GM18508 (cell line): ENCODE results near the gene SMURF2.
"Not testable (repeated sequence)": the region's sequence is repeated elsewhere in the genome, so short reads cannot be mapped to it uniquely, and the experiment has no call there.

Experiments
- ATAC-seq: cut with Tn5 transposase; IDR thresholded peaks from one replicate; pipeline ENCODE4 v1.9.1; 2021; ENCODE audit warnings: moderate number of reproducible peaks; ENCODE audit not compliant: insufficient read depth, unreplicated experiment

SMURF2 gene

GRCh38 chr17:64634218-64634617 lies 27.9 kb downstream of the SMURF2 start:
- ATAC-seq: no peak

- ATAC-seq: no peak
These were observed 29.5 kb downstream of the SMURF2 start for GRCh38 chr17:64632606-64633005.

GRCh38 chr17:64632194-64632593 lies 29.9 kb downstream of the SMURF2 start:
- no peak for ATAC-seq

GRCh38 chr17:64630309-64631223 lies 31.5 kb downstream of the SMURF2 start:
- no peak for ATAC-seq

GRCh38 chr17:64628641-64629040 lies 33.5 kb downstream of the SMURF2 start:
- no peak for ATAC-seq

GRCh38 chr17:64627797-64628196 lies 34.3 kb downstream of the SMURF2 start:
- no peak for ATAC-seq

- ATAC-seq: no peak
These were observed 35.3 kb downstream of the SMURF2 start for GRCh38 chr17:64626827-64627226.

GRCh38 chr17:64625541-64625940 lies 36.6 kb downstream of the SMURF2 start:
- ATAC-seq: no peak

GRCh38 chr17:64622931-64623654 lies 39.0 kb downstream of the SMURF2 start:
- no peak for ATAC-seq

- ATAC-seq: no peak
These were observed 40.3 kb downstream of the SMURF2 start for GRCh38 chr17:64621772-64622171.

GRCh38 chr17:64618848-64619247 lies 43.3 kb downstream of the SMURF2 start:
- no peak for ATAC-seq

- no peak for ATAC-seq
These were observed 44.9 kb downstream of the SMURF2 start for GRCh38 chr17:64617125-64617780.

- no peak for ATAC-seq
These were observed 47.0 kb downstream of the SMURF2 start for GRCh38 chr17:64615028-64615677.

- no peak for ATAC-seq
These were observed 47.7 kb downstream of the SMURF2 start for GRCh38 chr17:64614266-64615027.

- ATAC-seq: no peak
These were observed 50.7 kb downstream of the SMURF2 start for GRCh38 chr17:64611369-64611768.

GRCh38 chr17:64610244-64610643 lies 51.9 kb downstream of the SMURF2 start:
- not testable (repeated sequence) for ATAC-seq

GRCh38 chr17:64608571-64608981 lies 53.5 kb downstream of the SMURF2 start:
- no peak for ATAC-seq

GRCh38 chr17:64607862-64608565 lies 54.1 kb downstream of the SMURF2 start:
- ATAC-seq: no peak

GRCh38 chr17:64604532-64604931 lies 57.6 kb downstream of the SMURF2 start:
- ATAC-seq: not testable (repeated sequence)
